HUES48 (cell line): ENCODE measurements around the gene CPN1.

ENCODE experiments used
- H3K27ac ChIP-seq: one replicate; pipeline ENCODE4 v1.7.0; 2013; ENCODE audit warnings: low read depth, low read length, inconsistent platforms
- H3K27me3 ChIP-seq: 2 replicates; pipeline ENCODE4 v1.6.1; 2013; ENCODE audit warnings: mild to moderate bottlenecking, low read length; ENCODE audit not compliant: control insufficient read depth, insufficient read depth
- H3K36me3 ChIP-seq: 2 replicates; pipeline ENCODE4 v1.6.1; 2013; ENCODE audit warnings: low read length; ENCODE audit not compliant: control insufficient read depth, insufficient read depth
- H3K4me1 ChIP-seq: 2 replicates; pipeline ENCODE4 v1.6.1; 2013; ENCODE audit warnings: mild to moderate bottlenecking, low read length; ENCODE audit not compliant: control insufficient read depth, insufficient read depth
- H3K4me3 ChIP-seq: 2 replicates; pipeline ENCODE4 v1.5.1; 2013; ENCODE audit warnings: mild to moderate bottlenecking, low read depth, low read length
- H3K9ac ChIP-seq: 2 replicates; pipeline ENCODE4 v1.6.1; 2013; ENCODE audit warnings: mild to moderate bottlenecking, low read depth, low read length, moderate library complexity
- H3K9me3 ChIP-seq: 2 replicates; pipeline ENCODE4 v1.6.1; 2013; ENCODE audit warnings: low read length; ENCODE audit not compliant: control insufficient read depth, insufficient read depth

CPN1 gene

GRCh38 chr10:100043796-100044195, 37.9 kb downstream of the CPN1 start:
- no peak overlapping the region for H3K9ac ChIP-seq
- H3K27ac ChIP-seq, result peak overlapping the region; percentile 74
- H3K36me3 ChIP-seq, result no peaks in the 10 kb centered on the region

GRCh38 chr10:100043344-100043743, 38.3 kb downstream of the CPN1 start:
- H3K9me3 ChIP-seq, result no peaks in the 10 kb centered on the region
- peaks cover 25% of the 10 kb centered on the region for H3K4me1 ChIP-seq
- H3K4me3 ChIP-seq, result no peak overlapping the region
- peak overlapping the region; percentile 74 for H3K27ac ChIP-seq
- no peaks in the 10 kb centered on the region for H3K36me3 ChIP-seq
- H3K27me3 ChIP-seq, result no peaks in the 10 kb centered on the region
- no peak overlapping the region for H3K9ac ChIP-seq

More at GRCh38 chr10:100043796-100044195, 37.9 kb downstream of the CPN1 start:
- no peaks in the 10 kb centered on the region for H3K9me3 ChIP-seq
- H3K27me3 ChIP-seq, result no peaks in the 10 kb centered on the region
- no peak overlapping the region for H3K4me3 ChIP-seq
- peaks cover 21% of the 10 kb centered on the region for H3K4me1 ChIP-seq

- H3K4me1 ChIP-seq, result peaks cover 27% of the 10 kb centered on the region
- no peaks in the 10 kb centered on the region for H3K36me3 ChIP-seq
- no peak overlapping the region for H3K9ac ChIP-seq
- no peaks in the 10 kb centered on the region for H3K27me3 ChIP-seq
- H3K27ac ChIP-seq, result no peak overlapping the region
- no peak overlapping the region for H3K4me3 ChIP-seq
- no peaks in the 10 kb centered on the region for H3K9me3 ChIP-seq
Observed at GRCh38 chr10:100041306-100042002, 40.2 kb downstream of the CPN1 start.

- Histone ChIP-seq H3K4me1 (peaks cover 10% of the 10 kb centered on the region), H3K27me3 (no peaks in the 10 kb centered on the region), H3K4me3 (no peak overlapping the region), H3K9ac (no peak overlapping the region), H3K36me3 (no peaks in the 10 kb centered on the region), H3K9me3 (no peaks in the 10 kb centered on the region), H3K27ac (peak overlapping the region; percentile 51)
Observed at GRCh38 chr10:100038561-100039071, 43.1 kb downstream of the CPN1 start.

- peaks cover 9% of the 10 kb centered on the region for H3K4me1 ChIP-seq
Observed at GRCh38 chr10:100037758-100038315, 43.8 kb downstream of the CPN1 start.

GRCh38 chr10:100036850-100037249, 44.8 kb downstream of the CPN1 start:
- H3K9ac ChIP-seq, result no peak overlapping the region
- H3K36me3 ChIP-seq, result no peaks in the 10 kb centered on the region
- H3K4me3 ChIP-seq, result no peak overlapping the region
- no peaks in the 10 kb centered on the region for H3K27me3 ChIP-seq
- H3K27ac ChIP-seq, result no peak overlapping the region
- H3K9me3 ChIP-seq, result no peaks in the 10 kb centered on the region
- peaks cover 9% of the 10 kb centered on the region for H3K4me1 ChIP-seq

More at GRCh38 chr10:100037758-100038315, 43.8 kb downstream of the CPN1 start:
- Histone ChIP-seq H3K27ac (peak overlapping the region; percentile 51), H3K27me3 (no peaks in the 10 kb centered on the region), H3K4me3 (no peak overlapping the region), H3K9ac (no peak overlapping the region), H3K36me3 (no peaks in the 10 kb centered on the region), H3K9me3 (no peaks in the 10 kb centered on the region)

- peaks cover 8% of the 10 kb centered on the region for H3K4me1 ChIP-seq
Observed at GRCh38 chr10:100033766-100034418, 47.8 kb downstream of the CPN1 start.

GRCh38 chr10:100027416-100027815, 54.3 kb downstream of the CPN1 start:
- H3K4me3 ChIP-seq, result no peak overlapping the region
- no peaks in the 10 kb centered on the region for H3K4me1 ChIP-seq
- H3K9me3 ChIP-seq, result peaks cover 11% of the 10 kb centered on the region
- H3K9ac ChIP-seq, result no peak overlapping the region
- no peaks in the 10 kb centered on the region for H3K36me3 ChIP-seq
- no peaks in the 10 kb centered on the region for H3K27me3 ChIP-seq
- no peak overlapping the region for H3K27ac ChIP-seq

More at GRCh38 chr10:100033766-100034418, 47.8 kb downstream of the CPN1 start:
- Histone ChIP-seq H3K27me3 (no peaks in the 10 kb centered on the region), H3K9ac (no peak overlapping the region), H3K36me3 (no peaks in the 10 kb centered on the region), H3K9me3 (no peaks in the 10 kb centered on the region), H3K27ac (no peak overlapping the region), H3K4me3 (no peak overlapping the region)

GRCh38 chr10:100025576-100025975, 56.1 kb downstream of the CPN1 start:
- H3K36me3 ChIP-seq, result no peaks in the 10 kb centered on the region
- H3K9ac ChIP-seq, result no peak overlapping the region

GRCh38 chr10:100024748-100025147, 56.9 kb downstream of the CPN1 start:
- Histone ChIP-seq H3K27ac (no peak overlapping the region), H3K27me3 (no peaks in the 10 kb centered on the region), H3K9me3 (peaks cover 11% of the 10 kb centered on the region), H3K4me1 (peaks cover 4% of the 10 kb centered on the region; the same call in 1 of the 2 replicates), H3K9ac (no peak overlapping the region), H3K36me3 (no peaks in the 10 kb centered on the region), H3K4me3 (no peak overlapping the region)

More at GRCh38 chr10:100025576-100025975, 56.1 kb downstream of the CPN1 start:
- H3K9me3 ChIP-seq, result peaks cover 11% of the 10 kb centered on the region
- no peak overlapping the region for H3K4me3 ChIP-seq
- H3K27me3 ChIP-seq, result no peaks in the 10 kb centered on the region
- H3K27ac ChIP-seq, result no peak overlapping the region
- H3K4me1 ChIP-seq, result no peaks in the 10 kb centered on the region; the same call in 1 of the 2 replicates

GRCh38 chr10:100022403-100022802, 59.3 kb downstream of the CPN1 start:
- peaks cover 4% of the 10 kb centered on the region; the same call in 1 of the 2 replicates for H3K4me1 ChIP-seq
- H3K9me3 ChIP-seq, result no peaks in the 10 kb centered on the region
- H3K27ac ChIP-seq, result no peak overlapping the region
- no peak overlapping the region for H3K4me3 ChIP-seq
- H3K9ac ChIP-seq, result no peak overlapping the region
- H3K36me3 ChIP-seq, result no peaks in the 10 kb centered on the region
- H3K27me3 ChIP-seq, result no peaks in the 10 kb centered on the region
